HG03521 (cell line): ENCODE measurements around the gene GRAMD1A.
"Not testable (repeated sequence)": the region's sequence is repeated elsewhere in the genome, so short reads cannot be mapped to it uniquely, and the experiment has no call there.

Source experiments
- ATAC-seq: cut with Tn5 transposase; IDR thresholded peaks from one replicate; pipeline ENCODE4 v1.9.1; 2021; ENCODE audit warnings: mild to moderate bottlenecking, moderate library complexity; ENCODE audit not compliant: unreplicated experiment

GRAMD1A gene

DNA sequence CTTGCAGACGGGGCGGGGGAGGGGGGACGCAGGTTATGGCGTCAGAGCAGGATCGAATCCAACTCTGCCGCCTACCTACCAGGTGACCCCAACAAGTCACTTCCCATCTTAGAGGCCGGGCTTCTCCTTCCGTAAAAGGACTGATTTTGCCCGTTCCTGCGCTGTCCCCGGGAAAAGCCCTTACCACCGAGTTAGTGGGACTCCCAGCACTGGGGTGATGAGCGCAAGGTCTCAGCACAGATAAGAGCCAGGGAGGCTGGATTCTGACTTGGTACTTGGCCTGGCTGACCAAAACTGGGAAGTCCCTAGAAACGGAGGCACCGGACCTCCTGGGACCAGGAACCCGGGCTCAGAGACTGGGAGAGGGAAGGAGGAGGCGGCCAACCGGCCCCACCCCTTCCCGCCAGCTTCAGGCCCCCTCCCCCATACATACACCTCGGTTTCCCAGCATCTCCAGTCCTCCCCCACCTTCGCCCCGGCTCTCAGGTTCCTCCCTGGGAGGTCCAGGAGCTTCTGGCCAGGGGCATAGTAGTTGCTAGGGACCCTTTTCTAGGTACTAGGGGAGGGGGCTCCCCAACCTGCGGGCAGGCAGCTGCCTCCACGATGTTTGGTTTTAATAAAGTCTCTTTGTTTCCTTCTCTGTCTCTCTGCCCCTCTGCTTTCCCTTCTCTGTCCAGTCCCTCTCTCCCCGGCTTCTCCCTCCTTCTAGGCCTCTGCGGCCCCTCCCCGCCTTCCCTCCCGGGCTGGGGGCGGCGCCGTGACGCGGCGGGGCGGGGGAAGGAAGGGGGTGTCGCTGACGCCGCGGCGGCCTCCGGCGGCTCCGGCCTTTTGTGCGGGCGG lies at the start of gene GRAMD1A:
TSS of gene GRAMD1A (plus strand) at position 826 of the 840 bp plus-strand sequence. CDS start 156 bp downstream, outside the sequence.
- peak; percentile 47 for ATAC-seq

GRCh38 chr19:34953092-34953491 lies 47.0 kb upstream of the GRAMD1A start:
- ATAC-seq: no peak

- no peak for ATAC-seq
These were observed 42.0 kb upstream of the GRAMD1A start for GRCh38 chr19:34957830-34958751.

DNA sequence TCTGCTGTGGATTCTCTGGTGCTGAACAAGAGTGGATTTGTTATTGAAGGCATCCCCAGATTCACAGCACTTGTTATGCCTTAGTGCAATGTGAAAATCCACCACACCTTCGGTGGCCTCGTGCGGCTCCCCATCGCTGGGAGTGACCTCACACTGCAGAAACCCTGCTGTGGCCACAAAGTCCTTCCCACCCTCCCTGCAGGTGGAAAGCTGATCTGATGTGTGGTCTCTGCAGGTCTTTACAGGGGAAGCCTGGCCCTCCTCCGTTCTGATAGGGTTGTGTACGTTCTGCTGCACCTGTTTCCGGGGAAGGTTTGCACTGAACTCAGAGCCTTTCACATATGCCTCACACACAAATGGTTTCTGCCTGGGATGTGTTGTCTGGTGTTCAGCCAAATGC lies 41.1 kb upstream of the GRAMD1A start:
- no peak for ATAC-seq

DNA sequence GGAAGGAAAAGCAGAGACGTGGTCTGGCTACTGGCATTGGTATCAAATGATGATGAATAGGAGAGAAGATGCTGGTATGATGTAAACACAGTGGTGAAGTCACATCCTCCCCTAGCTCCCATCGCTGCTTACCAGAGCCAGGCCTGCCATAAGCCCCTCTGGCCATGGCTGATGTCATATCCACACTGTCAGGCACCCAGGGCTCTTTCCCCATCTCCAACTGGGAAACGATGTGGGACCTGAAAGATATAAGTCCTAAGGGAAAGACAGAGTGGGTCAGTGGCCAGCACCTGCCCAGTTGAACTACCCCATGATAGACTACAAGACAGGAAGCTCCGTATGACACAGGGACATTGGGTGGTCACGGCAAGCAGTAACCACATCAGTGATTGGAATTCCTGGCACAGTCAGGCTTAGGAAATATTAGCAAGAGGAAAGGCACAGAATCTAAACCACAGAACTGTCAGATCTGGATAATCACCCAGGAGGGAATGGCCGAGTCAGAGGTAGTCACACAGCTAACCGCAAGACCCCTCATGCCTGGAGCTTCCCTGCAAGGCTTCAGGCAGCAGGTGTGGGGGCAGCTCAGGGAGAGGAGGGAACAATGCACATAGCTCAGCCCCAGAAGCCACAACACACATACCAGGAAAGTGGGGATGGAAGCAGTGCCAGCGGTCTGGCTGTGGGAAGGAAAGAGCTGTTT lies 39.9 kb upstream of the GRAMD1A start:
- no peak for ATAC-seq

GRCh38 chr19:34960940-34961679 lies 39.0 kb upstream of the GRAMD1A start:
- ATAC-seq: no peak

DNA sequence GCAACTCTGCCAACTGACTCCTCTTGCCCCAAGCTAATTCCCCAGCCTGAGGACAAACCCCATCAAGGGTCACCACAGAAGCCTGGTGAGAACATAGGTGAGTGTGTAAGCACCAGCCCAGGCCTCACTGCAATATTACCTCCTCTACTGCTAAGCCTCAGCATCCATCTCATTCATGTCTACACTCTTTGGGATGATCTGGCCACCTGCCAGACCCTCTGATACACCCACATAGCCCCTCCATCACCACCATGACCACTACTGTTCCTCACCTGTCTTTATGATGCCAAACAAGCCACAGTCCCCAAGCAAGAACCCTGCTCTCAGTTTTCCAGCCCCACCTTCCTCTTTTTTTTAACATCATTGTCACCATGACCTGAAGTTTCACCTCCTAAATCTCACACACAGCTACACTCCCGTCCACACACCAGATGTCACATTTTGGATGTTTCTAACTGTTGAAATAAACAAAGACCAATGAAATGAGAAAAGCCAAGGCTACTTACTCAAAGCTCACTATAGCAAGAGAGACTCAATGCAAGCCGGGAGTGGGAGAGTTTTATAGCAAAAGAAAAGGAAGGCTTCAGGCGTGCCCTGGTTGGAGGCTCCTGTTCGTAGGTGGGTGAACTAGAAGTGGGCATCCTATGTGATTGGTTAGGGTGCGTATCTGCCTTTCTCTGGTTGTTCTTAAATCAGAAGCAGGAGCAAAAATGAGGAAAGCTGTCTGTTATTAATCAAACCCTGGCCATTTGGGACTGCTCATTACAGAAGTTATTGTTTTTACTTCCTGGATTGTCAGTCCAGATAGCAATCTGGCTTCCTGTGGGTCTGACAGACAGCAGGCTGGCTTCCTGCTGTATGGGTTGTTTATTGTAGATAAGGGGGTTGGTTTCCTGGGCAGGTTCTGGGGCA lies 38.1 kb upstream of the GRAMD1A start:
- no peak for ATAC-seq

DNA sequence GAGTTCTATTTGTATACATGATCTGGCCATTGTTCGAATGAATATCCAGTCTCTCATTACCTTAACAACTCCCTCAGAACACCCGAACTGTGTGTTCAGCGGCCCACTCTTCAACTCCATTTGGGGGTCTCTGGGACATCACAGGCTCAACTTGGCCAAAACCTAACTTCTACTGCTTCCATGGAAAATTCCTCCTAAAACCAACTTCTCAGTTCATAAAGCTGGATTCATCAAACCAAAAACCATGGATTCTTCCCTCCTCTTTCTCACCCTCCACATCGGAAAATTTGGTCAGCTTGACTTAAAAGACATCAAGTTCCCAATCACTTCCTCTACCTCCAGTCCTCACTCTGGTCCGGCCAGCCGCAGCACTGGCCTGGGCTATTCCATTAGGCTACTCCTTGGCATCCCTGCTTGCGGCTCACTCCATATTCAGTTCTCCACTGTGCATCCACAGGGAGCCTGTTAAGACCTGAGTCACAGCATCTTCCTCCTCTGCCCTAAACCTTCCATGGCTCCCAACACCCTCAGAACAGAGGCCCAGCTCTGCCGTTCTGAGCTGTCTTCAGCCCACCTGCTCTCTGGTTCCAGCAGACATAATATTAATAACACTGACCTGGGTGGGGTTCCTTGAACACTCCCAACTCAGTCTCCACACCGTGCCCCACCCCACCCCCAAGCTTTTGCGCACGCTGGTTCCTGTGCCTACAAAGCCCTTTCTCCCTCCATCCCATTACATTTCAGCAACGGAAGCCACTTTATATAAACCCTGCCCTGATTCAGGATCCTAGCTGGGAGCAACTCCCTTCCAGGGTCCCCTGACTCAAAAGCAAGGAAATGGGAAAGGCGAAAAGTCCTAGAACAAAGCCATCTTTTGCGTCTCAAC lies 37.2 kb upstream of the GRAMD1A start:
- ATAC-seq: no peak

DNA sequence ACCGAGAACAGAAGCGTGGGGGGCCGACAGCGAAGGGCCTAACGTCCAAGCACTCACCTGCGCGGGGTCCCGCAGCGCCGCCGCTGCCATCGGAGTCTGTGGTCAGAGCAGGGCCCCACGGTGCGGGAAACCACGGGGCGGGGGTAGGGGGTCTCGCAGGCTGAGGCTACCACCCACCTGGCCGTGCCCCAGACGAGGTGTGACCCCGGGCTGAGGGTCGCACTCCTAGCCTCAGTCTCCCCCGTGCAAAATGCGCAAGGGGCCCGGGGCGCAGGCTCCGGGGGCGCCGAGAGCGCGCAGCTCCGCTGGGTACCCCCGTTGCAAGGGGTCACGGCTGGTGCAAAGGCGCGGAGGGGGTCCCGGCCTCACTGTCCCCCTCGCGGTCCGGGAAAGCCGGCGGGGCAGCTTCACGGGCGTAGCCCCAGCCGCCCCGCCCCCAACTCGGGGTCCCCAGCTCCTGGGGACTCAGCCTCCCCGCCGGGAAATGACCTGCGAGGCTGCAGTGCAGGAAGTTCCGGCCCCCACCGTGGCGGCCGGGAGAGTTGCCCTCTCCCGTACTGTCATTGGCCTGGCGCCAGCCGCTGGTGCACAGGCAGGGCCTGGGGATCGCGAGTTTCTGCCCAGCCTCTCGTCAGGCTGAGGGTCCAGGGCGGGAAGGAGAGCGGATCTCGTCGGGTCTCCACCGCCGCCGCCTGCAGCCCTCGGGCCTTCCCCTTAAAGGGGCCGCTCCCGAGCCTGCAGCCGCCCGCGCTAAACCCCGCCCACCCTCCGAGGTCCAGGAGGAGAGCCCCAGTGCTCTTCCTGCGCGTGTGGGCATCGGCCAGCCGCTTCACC lies 36.3 kb upstream of the GRAMD1A start, which contains the start of gene ZNF792:
TSS of gene ZNF792 (minus strand) at position 657 of the 834 bp plus-strand sequence. CDS start at position 90, 567 bp downstream.
- ATAC-seq: peak; percentile 46

DNA sequence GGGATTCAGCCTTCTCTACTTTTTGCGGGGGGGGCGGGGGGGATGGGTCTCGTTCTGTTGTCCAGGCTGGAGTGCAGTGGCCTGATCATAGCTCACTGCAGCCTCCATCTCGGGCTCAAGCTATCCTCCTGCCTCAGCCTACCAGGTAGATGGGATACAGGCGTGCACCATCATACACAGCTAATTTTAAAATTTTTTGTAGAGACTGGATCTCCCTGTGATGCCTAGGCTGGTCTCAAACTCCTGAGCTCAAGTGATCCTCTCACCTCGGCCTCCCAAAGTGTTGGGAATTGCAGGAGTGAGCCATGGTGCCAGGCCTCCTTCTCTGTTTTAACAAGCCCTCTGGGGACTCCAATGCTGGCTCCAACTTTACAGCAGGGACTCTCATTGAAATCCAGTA lies 35.5 kb upstream of the GRAMD1A start:
- no peak for ATAC-seq

GRCh38 chr19:34965505-34965904 lies 34.6 kb upstream of the GRAMD1A start:
- not testable (repeated sequence) for ATAC-seq

DNA sequence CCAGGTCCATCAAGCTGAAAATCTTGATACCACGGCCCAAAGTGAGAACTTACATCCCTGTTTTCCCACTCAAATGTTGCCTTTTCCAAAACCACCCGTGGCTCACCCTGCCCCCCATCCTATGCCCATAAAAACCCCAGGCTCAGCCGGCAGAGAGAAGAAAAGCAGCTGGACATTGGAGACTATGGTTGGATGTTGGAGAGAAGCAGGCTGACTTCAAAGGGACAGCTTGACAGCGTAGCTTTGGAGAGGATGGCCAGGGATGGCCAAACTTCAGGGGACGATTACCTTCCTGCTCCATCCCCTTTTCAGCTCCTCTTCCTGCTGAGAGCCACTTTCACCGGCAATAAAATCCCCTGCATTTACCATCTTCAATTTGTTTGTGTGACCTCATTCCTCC lies 32.6 kb upstream of the GRAMD1A start:
- no peak for ATAC-seq

DNA sequence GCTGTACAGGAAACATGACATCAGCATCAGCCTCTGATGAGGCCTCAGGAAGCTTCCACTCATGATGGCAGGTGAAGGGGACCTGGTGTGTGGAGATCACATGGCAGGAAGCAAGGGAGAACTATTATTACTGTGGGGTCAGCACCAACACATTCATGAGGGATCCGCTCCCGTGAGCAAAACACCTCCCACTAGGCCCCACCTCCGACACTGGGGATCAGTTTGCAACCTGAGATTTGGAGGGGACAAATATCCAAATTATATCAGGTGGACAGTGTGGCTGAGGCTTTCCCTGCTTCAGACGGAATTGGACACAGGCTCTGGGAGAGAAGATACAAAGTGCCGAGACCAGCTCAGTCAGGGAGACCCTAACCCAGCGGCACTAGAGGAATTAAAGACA lies 30.4 kb upstream of the GRAMD1A start:
- ATAC-seq: no peak

GRCh38 chr19:34970185-34970780 lies 29.8 kb upstream of the GRAMD1A start:
- ATAC-seq: not testable (repeated sequence)

DNA sequence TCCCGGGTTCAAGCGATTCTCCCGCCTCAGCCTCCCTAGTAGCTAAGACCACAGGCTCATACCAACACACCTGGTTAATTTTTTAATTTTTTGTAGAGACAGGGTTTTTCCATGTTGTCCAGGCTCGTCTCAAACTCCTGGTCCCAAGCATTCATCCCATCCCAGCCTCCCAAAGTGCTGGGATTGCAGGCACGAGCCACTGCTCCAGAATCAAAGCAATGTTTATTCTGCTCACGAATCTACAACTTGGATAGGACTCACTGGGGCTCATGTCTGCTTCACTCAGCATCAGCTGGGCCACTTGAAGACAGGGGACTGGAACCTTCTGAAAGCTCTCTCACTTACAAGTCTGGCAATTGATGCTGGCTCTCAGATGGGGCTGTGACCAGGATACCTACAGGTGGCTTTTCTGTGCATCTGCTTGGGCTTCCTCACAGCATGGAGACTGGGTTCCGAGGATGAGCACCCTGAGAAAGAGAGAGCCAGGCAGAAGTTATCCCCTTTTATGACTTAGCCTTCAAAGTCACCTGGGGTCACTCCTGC lies 27.9 kb upstream of the GRAMD1A start:
- ATAC-seq: no peak

DNA sequence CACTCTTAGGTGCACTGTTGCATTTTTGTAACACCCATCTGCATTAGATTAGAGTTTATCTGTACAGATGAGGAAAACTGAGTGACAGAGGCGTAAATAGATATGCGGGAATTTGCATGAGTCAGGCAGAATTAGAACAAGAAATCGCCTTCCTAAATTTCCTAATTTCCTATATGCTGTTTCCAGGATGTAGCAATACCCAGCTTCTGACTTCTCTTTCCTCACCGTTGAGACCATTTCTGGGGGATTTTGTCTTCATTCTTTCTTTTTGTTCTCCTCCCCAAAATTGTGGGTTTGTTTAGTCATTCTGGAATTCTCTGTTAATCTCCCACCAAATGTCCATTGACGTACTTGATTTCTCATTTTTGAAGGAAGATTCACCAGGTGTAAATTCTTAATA lies 25.5 kb upstream of the GRAMD1A start:
- no peak for ATAC-seq

DNA sequence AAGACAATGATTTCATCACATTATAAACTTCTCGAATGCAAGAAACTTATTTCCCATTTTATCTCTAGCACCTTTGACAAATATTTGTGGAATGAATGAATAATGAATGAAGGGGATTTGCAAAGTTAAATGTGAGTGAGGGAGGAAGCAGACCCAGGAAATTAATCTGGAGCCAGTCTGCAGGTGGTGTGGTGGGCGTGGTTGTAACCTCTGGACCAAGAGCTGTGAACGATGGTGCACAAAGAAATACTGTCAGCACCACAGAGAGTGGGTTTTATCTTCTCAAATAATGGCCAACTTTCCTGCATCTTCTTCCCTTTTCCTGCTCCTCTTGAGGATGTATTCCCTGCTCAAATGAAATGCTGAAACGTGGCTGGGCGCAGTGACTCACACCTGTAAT lies 25.1 kb upstream of the GRAMD1A start:
- no peak for ATAC-seq
